Amygdala (tissue), 56 donors: Measurements from ENCODE around the gene NUB1.

Experiments used
- DNase-seq, 56 donors: peaks; one replicate each; lab custom pipeline; 2025; lab: John Stamatoyannopoulos, UW

NUB1 gene

DNA sequence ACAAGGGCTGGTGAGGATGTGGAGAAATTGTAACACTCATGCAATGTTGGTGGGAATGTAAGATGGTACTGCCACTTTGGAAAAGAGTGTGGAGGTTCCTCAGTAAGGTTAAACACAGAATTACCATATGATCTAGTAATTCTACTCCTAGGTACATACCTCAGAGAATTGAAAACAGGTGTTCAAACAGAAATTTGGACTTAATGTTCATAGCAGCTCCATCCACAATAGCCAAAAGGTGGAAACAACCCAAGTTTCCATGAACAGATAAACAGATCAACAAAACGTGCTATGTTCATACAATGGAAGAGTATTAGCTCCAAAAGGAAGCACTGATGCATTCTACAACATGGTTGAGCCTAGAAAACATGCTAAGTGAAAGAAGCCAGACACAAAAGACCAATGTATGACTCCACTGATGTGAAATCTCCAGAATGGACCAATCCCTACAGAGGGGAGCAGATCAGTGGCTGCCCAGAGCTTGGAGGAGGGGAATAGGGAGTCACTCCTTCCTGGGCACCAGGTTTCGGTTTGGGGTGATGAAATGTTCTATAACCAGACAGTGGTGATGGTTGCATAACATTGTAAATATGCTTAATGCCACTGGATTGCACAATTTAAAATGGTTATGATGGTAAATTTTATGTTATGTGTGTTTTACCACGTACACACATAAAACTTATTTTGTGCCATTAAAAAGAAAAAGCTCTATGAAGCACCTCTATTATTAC is 73.9 kb downstream of the NUB1 start:
- DNase-seq: no peak

DNA sequence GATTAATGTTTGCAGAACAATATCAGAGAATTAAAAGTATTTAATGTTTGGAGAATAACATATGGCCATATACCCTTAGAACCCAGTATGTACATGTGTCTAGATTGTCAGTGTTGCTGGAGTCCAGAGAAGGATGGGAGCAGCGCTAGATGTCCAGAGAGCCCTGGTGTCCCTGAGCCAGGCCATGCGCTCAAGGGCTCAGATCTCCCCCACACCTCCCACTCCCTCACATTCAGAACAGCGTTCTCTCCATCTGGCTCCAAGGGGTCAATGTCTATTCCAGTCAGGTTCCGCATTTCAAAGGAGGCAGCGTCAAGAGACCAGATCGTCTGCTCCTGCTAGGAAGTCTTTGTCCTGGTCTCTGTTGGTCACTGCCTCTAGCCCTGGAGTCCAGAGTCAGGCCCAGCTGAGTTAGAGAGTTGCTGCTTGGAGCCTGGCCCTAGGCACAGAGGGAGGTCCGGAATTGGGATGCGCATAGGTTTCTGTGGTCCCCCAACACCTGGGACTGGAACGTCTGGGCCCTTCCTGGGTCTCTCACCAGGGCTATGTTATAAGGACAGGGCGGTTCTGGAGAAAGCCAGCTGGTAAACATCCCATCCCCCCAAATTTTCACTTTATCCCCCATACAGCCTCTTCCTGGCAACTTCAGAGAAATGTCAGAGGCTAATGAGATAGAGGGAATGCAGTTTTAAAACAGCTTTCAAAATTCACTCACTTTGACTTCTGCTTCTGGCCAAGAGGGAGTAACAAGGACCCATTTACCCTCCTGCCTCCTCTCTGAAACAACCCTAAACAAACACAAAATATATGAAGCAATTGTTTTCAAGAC is 74.7 kb downstream of the NUB1 start:
- DNase-seq: no peak

DNA sequence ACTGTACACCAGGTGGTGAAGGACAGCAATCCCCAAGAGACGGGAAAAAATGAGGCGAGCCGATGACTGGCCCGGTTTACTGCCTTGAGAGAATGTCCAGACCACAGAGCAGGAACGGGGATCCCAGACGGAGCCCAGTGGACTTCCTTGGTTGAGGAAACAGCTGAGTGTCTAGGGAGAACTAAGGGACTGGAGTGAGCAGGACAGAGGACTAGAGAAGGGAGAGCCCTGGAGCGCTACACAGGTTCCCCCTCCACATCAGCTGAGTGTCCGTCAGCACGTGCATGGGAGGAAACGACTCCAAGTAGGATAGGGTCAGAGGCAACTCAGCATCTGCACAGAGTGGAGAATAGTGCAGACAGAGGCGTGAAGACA is 75.3 kb downstream of the NUB1 start:
- no peak for DNase-seq

DNA sequence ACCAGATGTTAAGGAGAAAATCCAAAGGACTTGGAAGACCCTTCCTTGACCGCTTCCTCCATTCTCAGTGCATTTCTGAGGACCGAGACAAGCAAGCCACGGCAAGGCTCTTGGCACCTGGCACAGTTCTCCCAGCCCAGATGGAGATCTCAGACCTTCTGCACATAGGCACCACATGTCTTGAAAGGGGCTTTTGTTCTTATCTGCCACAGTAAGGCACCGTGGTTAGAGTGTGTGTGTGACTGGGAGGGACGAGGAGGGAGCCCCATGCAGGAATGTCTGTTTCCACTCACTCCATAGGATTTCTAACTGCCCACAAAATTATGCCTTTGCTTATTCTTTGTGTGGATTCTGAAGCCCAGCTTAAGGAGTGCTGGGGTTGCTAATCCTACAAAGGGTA is 78.5 kb downstream of the NUB1 start:
- DNase-seq: no peak

DNA sequence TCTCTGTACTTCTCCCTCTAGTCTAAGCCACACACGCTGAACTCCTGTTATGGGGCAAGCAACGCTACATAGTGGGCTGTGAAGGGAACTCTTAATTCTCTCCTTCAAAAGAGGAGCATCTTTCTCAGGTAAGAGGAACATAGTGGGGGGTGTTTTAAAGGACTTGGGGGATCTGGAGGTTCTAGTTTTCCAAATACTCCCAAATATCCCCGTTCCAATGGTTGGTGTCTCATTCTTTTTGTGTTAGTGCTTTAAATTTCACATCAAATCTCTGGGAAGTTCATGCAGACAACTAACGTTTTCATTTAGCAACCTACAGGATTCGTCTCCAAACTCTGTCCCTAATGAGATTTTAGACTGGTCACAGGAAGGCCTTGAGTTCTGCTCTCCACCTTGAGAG is 80.6 kb downstream of the NUB1 start:
- DNase-seq: no peak

DNA sequence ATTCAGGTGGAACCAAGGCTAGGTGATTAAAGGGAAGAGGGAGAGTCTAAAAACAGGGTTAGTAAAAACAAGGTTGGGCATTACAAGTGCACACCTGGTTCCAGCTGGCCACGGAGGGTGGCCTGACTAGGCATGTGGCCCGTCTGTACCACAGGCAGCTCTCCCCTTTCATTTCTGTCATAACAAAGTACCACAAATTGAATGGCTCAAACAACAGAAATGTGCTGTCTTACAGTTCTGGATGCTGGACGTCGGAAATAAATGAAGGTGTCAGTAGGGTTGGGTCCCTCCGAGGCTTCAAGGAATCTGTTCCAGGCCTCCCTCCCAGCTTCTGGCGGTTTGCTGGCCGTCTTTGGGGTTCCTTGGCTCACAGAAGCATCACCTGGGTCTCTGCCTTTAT is 81.6 kb downstream of the NUB1 start:
- DNase-seq: no peak

DNA sequence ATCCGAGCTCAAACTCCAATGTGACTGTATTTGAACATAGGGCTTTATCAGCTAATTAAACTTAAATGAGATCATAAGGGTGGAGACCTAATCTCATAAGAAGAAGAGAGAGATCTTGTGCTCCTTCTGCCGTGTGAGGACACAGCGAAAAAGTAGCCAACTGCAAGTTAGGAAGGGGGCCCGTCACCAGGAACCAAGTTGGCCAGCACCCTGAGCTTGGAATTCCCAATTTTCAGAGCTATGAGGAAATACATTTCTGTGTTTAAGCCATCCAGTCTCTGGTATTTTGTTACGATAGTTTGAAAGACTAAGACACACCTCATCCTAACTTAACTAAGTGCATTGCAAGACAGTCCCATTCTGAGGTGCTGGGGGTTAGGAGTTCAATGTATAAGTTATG is 82.3 kb downstream of the NUB1 start:
- DNase-seq: no peak

DNA sequence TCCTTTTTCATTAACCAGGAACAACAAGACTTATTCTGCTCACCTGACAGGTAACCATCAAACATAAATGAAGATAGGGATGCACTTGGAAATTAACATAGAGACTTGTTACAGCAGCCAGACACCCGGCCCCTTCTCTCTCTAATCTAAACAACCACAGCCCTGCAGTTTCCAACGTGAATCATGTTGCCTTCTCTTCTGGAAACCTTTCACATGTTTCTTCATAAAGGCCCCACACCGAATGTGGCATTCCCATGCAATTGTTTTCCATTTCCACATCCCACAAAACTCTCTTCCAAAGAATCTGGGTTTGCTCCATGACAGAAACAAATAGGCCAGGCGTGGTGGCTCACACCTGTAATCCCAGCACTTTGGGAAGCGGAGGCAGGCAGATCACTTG is 83.2 kb downstream of the NUB1 start:
- DNase-seq: no peak

DNA sequence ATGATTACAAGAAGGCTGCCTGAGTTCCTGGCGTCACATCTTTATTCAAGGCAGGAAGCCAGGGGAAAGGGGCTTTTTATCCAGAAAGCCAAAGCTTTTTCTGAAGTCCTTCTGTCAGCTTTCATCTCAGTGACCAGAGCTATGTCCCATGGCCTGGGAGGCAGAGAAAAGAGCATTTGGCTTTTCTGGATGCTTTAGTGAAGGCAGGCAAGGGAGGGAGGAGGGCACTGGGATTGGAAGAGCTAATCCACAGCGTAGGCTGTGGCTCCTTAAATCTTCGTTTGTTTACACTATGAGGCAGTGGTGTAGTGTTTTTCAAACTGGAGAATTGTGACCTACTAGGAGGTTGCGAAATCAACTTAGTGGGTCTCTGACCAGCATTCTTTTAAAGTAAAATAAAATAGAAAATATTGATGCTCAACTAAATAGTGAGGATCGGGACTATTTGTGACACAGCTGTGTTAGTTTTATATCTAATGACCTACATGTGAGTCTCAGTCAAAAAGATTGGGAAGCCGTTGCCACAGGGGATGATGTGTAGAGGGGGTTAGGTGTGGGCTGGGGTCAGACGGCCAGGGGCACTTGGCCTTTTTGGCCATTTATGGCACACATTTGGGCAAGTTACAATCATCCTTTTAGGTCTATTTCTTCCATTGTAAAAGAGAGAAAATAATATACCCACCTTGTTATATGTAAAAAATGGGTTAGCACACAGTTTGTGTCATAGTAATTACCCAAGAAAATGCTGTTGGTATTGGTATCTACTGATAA is 84.2 kb downstream of the NUB1 start:
- no peak for DNase-seq

DNA sequence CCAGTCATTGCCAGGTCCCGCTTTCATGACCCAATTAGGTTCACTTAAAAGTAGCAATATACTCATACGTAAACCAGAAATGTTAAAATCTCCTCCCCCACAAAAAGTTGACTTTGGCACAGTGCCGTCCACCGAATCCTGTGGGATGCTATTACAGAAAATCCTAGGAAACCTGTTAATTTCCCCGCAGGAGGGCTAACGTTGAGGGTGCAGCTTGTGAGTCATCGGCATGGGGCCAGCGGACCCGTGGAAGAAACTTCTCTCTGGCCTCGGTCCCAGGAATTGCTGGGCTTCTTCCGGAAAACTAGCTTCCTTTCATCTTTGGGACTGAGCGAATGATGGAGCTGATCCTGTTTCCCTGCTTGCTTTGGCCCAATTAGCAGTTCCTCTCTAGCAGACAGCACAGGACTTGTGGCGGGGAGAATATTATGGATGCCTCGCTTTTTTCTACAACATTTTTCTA is 84.9 kb downstream of the NUB1 start:
- DNase-seq: peak in 8 of 56 donors; percentile 11 to 45 (median 26)

DNA sequence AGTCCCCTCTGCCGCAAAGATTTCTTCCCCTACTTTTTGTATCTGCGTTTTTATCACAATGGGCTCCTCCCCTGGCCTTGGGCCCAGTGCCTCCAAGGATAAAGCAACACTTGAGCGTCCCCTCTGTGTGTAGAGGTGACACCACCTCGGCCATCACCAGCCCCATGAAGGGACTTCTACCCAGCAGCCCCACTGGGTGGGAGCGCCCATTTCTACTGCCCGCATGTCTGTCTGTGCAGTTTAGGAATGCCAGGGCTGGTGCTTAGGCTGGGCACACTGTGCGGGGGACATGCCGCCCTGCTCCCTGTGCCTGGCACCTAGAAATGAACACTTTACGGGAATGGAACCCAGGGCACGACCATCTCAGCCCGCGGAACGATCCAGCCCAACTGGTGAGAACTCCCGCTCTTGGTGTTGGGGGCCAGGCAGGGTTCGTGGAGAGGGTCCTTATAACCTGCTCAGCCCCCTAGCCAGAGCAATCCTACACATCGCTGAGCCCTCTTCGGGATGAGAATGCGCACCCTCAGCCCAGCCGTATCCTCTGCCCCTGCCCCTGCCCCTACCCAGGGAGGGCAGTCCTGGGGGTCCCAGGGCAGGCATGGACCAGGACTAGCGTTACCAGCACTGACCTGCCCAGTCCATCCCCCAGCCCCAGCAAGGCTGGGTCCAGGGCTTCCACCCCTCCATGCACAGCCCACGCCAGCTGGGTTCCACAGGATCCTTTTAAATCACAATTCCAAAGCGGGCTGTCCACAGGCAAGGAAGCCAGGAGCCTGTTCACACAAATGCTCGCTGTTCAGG is 85.5 kb downstream of the NUB1 start:
- DNase-seq: no peak

DNA sequence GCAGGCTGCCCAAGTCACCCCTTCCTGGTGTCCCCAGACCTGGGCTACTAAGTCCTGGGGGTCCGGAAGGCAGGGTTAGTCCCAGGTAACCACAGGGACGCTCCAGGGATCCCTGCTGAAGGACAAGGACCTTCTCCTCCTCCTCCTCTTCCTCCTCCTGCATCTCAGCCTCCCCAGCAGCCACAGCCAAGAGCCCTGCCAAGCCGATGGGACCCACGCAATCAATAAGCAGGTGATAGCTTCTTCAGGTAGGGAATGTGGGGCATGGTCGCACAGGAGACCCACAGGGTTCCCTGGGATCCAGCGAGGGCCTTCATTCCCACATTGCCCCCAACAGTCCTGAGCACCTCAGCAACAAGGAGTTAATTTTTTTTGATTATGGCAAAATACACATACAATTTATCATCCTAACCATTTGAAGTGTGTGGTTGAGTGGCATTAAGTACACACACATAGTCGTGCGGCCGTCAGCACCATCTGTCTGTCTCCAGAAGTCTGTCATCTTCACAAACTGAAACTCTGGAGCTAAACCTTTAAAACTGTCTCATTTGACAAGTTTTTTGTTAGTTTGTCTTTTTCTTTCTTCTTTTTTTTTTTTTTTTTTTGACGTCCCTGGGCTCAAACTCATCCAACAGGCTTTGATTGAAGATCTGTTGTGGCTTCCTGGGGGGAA is 86.2 kb downstream of the NUB1 start:
- DNase-seq: peak in 1 of 56 donors; percentile 31
